ENCODE measurements around the gene SAMD8.
"Not testable (repeated sequence)": the region's sequence is repeated elsewhere in the genome, so short reads cannot be mapped to it uniquely, and the experiment has no call there.

SAMD8 gene

DNA sequence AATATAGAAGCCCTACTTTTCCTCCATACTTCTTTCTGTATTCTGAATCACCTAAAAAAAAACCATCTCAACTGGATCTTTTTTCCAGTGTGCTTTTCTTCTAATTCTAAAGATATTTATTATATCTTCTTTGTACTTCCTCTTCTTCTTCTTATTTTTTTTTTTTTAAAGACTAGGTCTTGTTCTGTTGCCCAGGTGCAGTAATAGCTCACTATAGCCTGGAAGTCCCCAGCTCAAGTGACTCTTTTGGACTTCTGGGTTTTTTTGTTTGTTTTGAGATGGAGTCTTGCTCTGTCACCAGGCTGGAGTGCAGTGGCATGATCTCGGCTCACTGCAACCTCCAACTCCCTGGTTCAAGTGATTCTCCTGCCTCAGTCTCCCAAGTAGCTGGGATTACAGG lies 17.5 kb downstream of the SAMD8 start:
- DNase-seq; intact Hi-C loops (cut with DNase I): not testable (repeated sequence)

DNA sequence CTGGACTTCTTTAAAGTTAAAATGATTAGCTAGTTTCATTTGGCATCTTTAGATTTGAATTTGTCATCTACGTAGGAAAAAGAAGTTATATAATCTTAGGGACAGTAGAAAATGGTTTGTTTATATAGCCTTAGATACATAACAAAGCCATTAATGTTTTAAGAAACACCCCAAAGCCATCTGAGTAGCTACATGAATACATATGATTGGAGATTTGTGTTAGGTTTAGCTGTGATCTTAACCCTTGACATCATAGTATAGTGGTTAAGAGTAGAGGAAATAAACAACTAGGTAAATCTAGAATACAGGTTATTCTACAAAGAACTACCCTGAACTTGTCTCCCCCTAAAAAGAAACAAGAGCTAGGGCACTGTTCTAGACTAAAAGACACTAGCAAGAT lies 18.1 kb downstream of the SAMD8 start:
- intact Hi-C loops (cut with DNase I) = no loop called here
- DNase-seq = no peak

DNA sequence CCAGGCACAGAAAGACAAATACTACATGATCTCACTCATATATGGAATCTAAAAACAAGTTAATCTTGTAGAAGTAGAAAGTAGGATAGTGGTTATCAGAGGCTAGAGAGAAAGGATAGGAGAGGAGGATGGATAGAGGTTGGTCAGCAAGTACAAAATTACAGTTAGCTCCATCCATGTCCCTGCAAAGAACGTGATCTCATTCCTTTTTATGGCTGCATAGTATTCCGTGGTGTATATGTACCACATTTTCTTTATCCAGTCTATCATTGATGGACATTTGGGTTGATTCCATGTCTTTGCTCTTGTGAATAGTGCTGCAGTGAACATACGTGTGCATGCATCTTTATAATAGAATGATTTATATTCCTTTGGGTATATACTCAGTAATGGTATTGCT lies 22.2 kb downstream of the SAMD8 start:
- intact Hi-C loops (cut with DNase I); DNase-seq: not testable (repeated sequence)

DNA sequence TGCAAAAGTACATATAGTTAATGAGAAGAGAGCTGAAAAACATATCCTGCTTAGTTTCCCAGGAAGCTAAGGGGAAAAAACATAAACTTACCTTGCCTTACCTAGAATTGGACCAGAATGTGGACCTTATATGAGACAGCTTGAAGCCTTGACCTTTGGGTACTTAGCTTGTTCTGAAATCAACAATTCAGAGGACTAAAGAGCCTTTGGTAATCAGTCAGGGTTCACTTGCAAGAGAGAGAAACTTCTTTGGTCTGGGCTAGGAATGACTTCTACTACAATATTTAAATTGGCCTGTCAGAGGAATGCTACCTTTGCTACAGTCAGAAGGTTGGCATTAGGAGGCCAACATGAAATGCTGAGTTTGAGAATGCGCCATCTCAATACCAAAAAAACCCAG lies 24.9 kb downstream of the SAMD8 start:
- no peak for DNase-seq
- intact Hi-C loops (cut with DNase I) = no loop called here

DNA sequence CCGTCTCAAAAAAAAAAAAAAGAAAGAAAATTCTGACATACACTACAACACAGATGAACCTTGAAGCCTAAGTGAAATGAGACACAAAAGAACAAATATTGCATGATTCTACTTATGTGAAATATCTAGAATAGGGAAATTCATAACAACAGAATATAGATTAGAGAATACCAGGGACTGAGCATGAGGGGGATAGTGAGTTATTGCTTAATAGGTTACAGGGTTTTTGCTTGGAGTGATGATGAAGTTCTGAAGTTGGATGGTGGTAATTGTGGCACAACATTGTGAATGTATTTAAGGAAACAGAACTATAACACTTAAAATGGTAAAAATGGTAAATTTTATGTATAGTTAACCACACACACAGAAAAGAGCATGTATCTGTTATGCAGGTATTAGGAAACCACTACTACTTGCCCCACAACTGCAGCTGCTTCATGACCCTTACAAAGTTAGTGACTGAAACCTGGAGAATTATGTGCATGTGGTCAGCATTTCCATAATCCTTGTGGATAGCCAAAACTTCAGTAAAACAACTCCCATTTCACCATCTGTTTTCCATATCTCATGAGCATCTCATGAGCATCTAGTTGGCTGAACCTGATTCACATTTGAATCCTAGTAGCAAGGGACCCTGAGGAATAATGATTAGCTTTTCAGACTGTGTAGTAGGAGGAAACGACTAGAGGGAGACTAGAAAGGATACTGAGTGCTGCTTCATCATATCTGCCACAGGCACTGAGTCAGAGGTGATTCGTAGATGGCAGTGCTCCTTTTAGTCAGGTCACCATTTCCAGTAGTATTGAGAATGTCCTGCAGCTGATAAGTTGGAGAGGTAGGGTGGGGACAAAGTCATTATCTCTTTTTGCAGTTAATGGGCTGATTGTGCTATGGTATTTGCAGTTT lies 26.3 kb downstream of the SAMD8 start:
- DNase-seq = no peak
- intact Hi-C loops (cut with DNase I) = no loop called here

DNA sequence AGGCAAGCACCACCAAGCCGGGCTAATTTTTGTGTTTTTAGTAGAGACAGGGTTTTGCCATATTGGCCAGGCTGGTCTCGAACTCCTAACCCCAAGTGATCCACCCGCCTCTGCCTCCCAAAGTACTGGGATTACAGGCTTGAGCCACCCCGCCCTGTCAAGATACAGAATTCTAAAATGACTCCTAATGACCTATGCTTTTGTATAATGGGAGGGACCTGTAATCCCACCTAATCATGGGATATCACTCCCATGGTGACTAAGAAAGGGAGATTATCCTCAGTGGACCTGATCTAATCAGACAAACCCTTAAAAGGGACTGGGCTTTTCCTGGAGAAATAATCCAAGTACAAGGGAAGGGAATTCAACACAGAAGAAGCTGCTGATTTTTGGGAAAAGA lies 28.8 kb downstream of the SAMD8 start:
- intact Hi-C loops (cut with DNase I) = no loop called here
- no peak for DNase-seq

DNA sequence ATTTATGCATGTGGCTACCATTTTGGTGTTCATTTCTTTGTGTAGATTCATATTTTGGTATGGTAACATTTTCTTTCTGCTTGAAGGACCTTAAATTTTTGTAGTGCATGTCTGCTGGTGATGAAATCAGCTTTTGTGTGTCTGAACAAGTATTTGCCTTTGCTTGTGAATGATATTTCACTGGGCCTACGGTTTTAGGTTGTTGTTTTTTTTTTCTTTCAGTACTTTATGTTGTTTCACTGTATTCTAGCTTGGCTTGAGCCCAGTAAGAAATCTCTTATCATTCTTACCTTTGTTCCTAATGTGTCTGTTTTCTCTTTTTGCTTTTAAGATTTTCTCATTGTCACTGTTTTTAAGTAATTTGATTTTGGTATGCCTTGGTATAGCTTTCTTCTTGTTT lies 31.9 kb downstream of the SAMD8 start:
- intact Hi-C loops (cut with DNase I) = no loop called here
- DNase-seq = no peak

DNA sequence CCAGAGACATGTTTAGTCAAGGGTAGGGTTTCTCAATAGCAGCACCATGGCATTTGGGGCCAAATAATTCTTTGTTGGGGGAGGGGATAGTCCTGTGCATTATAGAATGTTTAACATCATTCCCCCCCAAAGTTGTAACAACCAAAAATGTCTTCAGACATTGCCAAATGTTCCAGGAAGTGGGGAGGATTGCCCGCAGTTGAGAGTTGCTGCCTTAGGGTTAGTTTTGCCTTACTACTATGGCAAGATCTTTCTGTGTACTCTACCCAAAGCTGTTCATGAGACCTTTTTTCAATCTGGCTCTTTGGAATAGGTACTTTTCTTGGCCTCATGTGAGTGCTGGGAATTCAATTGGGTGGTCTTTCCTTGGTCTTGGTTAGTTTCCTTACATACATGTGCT lies 34.1 kb downstream of the SAMD8 start:
- intact Hi-C loops (cut with DNase I) = no loop called here
- DNase-seq = no peak

DNA sequence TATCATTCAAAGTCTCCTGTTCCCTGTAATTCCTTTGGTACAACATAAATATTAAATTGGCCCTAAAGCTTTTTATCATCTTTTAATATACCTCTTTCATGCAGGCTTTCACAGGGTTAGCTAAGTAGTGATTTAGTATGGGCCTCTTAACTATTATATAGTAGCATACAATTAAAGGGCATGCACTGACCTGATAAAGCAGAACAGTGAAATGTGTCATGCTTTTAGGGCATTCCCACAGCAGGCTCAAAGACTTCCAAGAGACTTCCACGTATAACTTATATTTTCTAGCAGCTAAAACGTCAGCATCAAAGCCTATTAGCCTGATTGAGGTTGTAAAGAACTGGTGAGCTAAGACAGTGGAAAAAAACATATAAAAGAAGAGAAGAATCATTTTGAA lies 35.3 kb downstream of the SAMD8 start:
- intact Hi-C loops (cut with DNase I) = no loop called here
- no peak for DNase-seq

DNA sequence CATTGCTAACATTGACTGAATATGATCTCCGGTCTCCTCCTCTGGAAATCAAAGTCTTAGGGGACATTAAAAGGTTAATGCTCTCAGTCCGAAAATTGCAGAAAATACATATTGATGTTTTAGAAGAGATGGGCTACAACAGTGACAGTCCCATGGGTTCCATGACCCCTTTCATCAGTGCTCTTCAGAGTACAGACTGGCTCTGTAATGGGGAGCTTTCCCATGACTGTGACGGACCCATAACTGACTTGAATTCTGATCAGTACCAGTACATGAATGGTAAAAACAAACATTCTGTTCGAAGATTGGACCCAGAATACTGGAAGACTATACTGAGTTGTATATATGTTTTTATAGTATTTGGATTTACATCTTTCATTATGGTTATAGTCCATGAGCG lies 39.2 kb downstream of the SAMD8 start:
- no peak for DNase-seq
- intact Hi-C loops (cut with DNase I) = no loop called here

DNA sequence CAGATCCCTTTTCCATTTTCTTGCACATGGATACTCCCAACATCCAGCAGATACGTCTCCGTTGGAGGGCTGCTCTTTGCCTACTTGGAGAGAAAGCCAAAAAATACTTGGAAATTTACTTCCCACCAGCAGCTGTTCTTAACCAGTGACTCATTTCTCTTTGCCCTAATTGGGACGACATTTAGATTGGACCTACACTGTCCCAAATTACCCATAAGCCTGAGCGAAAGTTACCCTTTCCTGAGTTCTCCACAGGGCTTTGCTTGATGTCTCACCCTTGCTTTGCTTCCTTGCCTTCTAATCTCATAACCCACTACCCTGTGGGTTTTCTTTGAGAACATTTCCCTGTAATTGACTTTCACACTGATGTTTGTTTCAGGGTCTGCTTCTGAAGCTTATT lies 48.1 kb downstream of the SAMD8 start:
- intact Hi-C loops (cut with DNase I) = no loop called here
- DNase-seq = no peak

DNA sequence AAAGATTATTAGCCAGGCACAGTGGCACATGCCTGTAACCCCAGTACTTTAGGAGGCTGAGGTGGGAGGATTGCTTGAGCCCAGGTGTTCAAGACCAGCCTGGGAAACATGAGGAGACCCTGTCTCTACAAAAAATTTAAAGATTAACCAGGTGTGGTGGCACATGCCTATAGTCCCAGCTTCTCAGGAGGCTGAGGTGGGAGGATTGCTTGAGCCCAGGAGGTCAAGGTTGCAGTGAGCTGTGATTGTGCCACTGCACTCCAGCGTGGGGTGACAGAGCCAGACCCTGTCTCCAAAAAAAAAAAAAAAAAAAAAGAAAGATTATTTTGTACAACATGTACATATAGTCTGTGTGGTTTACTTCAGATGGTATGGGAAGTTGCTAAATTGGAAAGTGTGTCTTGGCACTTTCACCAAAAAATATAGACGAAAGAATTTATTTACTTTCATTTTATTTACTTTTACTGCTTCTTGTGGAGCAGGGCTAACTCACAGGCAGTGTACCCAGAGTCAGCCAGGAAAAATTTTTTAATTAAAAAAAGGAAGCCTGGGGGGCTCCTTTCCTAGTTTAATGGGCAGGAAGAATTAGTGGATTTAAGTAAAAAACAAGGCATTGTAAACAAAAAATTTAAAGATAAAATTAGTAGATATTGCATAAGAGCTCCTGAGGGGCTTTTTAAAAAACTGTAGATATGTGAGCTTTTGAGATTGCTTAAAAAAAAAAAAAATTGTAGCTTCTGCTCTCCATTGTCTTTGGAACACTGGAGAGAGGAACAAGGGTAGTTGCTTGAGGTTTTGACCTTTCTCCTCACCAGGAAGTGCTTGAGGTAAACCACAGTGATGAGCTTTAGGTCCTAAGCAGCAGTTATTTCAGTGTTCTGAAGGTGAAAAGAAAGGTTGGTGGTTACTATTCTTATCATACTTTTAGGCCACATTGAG lies 54.5 kb downstream of the SAMD8 start:
- intact Hi-C loops (cut with DNase I) = no loop called here
- DNase-seq = no peak

DNA sequence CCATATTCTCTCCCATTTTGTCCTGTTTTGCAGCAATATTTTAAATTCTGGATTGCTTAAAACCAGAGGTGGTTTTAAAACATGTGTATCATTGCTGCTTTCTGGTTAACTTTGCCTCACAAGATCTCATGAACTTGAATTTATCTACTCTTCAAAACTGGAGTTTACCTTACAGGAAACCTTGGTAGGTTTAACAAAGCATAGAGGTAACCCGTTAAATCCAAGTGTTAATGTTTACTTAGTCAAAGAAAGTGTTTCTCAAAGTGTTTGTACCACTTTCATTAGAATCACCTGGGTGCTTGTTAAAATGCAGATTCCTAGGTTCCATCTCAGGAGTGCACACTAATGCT lies 55.1 kb downstream of the SAMD8 start:
- no peak for DNase-seq
- intact Hi-C loops (cut with DNase I) = no loop called here

DNA sequence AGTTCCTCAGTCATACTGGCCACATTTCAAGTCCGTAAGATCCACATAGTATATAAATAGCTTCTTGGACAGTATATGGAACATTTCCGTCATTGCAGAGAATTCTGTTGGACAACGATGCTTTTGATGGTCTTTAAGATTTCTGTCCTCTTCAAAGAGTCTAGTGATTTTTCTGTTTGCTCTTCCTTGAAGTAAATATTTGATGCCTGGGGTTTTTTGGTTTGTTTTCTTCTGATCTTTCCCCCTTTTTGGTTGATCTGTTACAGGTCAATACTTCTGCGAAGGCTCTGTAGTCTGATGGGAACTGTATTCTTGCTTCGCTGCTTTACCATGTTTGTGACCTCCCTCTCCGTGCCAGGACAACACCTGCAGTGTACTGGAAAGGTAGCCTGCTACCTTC lies 56.8 kb downstream of the SAMD8 start:
- intact Hi-C loops (cut with DNase I) = no loop called here

DNA sequence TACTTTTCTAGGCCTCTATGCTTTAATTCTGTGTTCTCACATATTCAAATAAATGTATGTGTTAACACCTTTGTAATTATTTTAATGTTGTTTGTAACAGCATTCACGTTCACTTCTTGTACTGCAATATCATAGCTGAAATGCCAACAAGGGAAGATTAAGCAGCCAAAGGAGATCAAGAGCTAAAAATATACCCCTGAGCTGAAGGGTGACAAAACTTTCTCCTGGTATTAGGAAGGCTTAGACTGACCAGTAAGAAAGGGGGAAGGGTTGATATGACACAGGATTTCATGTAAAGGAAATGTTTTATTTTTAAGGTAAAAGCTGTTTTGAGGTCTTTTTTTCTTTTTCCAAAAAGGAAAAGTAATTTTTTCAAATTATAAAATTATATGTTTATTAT lies 58.8 kb downstream of the SAMD8 start:
- intact Hi-C loops (cut with DNase I) = no loop called here
- DNase-seq = no peak

More for the DNA sequence above, 56.8 kb downstream of the SAMD8 start:
- DNase-seq = no peak

DNA sequence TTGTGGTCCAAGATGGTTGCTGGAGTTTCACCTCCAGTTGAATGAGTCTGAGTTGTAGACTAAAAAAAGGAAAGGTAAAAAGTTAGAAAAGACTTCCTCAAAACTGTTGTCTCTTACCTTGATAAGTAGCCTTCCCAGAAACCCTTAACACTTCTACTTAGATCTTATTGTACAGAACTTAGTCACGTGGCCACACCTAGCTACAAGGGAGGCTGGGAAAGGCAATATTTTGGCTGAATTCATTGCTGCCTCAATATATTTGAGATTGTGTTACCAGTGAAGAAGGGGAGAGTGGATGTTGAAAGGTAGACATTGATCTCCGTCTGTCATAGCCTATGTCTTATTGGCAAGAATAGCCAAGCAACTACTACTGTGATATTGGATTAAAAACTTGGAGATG lies 63.6 kb downstream of the SAMD8 start:
- intact Hi-C loops (cut with DNase I) = no loop called here
- no peak for DNase-seq

DNA sequence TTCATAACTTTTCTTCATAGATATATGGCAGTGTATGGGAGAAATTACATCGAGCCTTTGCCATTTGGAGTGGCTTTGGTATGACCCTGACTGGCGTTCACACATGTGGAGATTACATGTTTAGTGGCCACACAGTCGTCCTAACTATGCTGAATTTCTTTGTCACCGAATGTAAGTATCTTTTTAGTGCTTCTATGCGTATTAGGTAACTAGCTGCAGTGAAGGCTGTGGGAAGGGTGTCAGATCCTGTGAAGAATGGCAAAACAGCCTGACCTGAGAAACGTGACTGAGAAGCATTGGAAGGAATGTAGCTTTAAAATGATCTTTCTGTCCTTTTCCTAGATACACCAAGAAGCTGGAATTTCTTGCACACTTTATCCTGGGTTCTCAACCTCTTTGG lies 64.6 kb downstream of the SAMD8 start:
- intact Hi-C loops (cut with DNase I) = no loop called here
- DNase-seq = no peak

DNA sequence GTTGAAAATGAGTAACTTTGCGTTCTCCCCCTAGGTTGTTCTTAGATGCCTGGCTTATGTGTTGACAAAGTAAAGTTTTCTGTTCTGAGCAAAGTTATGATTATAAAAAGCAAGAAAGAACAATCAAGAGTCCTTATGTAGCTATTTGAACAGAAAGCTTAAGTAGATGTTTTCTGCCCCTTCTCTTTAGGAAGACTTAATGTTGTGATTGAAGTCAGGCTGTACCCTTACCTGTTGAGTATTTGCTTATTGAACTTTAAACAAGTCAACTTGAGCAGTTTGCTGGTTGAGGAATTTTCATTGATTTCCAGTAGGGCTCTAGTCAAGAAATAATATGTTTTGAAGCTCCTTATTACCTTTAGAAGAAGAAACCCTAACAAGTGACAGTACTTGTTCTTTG lies 65.3 kb downstream of the SAMD8 start:
- DNase-seq = no peak
- intact Hi-C loops (cut with DNase I) = no loop called here

DNA sequence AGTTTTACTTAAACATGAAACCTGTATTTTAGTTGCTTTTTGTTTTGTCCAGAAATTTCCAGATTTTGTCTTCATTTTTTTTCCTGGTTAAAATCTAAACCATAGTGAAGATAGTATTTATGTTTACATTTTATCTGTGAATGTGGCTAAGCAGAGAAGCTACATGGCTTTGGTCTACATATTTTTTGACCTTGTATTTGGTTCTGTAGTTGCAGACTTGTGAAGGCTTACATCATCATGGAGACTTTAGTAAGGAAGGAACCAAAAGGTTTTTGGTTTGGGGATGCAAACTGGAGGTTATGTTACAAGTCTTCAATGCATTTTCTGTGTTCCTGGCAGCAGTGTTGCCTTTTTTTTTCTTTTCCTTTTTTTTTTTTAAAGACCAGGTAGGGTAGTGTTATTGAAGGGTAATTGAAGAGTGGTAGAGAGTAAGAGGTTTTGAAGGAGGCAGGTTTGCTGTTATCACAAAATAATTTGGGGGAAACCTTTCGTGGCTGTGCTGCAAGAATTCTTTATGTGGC lies 68.3 kb downstream of the SAMD8 start:
- no peak for DNase-seq
- intact Hi-C loops (cut with DNase I) = no loop called here

DNA sequence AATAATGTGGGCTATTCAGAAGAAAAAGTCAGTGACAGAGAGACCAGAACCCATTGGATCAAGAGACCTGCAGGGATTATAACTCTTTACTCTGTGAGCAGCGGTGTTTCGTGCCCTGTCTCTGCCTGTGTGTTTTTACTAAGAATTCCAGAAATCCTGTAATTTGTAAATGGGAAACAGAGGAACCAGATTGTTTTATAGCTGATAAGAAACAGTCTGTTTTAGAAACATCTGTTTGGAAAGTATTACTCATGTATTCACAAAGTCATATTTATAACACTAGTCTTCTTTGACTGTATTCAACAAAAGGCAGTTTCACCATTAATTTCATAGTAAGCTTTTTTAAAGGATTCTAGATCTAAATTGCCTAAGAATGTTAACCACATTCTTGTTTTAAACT lies 69.1 kb downstream of the SAMD8 start:
- no peak for DNase-seq
- intact Hi-C loops (cut with DNase I) = no loop called here

DNA sequence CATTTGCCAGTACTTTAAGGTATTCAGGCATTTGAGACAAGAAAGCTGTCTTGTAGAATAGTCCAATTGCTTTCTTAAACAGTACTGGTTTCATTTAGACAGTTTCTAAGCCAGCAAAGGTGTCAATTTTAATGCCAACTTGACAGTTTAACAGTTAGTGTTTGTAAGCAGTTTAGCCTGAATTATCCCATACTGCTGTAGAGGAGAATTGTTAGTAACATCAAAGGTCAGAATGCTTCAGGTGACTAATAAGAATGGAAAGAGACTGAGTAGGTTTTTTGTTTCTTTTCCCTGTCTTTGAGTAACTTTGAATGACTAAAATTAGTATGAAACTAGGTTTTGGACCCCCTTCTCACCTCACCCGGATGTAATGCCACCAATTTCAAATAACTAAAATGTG lies 69.6 kb downstream of the SAMD8 start:
- intact Hi-C loops (cut with DNase I) = no loop called here
- DNase-seq = no peak

DNA sequence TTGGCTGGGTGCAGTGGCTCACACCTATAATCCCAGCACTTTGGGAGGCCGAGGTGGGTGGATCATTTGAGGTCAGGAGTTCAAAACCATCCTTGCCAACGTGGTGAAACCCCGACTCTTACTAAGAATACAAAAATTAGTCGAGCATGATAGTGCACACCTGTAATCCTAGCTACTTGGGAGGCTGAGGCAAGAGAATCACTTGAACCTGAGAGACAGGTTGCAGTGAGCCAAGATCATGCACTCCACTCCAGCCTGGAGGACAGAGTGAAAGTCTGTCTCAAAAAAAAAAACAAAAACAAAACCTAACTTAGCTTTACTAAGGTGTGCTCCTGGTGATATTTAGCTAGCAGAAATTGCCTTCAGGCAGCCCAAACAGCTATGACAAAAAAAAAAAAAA lies 74.9 kb downstream of the SAMD8 start:
- no peak for DNase-seq
- intact Hi-C loops (cut with DNase I) = no loop called here

All from posterior cingulate gyrus (tissue), 11 donors.